HG03039 (cell line): ENCODE results near the gene MCEMP1.

ENCODE experiments used
- ATAC-seq: cut with Tn5 transposase; IDR thresholded peaks from one replicate; pipeline ENCODE4 v1.9.1; 2021; ENCODE audit warnings: mild to moderate bottlenecking, moderate library complexity; ENCODE audit not compliant: unreplicated experiment

The MCEMP1 gene

DNA sequence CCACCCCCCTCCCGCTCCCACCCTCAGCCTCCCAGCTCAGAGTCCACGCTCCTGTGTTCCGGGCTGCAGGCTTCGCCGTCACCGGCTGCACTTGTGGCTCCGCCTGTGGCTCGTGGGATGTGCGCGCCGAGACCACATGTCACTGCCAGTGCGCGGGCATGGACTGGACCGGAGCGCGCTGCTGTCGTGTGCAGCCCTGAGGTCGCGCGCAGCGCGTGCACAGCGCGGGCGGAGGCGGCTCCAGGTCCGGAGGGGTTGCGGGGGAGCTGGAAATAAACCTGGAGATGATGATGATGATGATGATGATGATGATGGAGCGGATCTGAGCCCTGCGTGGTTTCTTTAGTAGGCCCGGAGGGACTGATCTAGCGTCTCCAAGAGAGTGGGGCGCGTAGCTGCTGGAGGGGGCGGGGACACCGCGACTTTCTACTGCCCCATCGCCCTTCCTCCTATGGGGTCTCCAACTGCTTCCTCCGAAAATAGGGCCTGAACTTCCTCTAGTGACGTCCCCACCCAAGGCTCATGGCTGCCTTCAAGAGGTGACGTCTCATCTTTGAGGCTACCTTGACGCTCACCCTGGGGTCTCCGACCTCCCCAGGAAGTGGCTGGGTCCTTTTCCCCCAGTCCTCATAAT is 6.6 kb upstream of the MCEMP1 start:
- no peak for ATAC-seq

DNA sequence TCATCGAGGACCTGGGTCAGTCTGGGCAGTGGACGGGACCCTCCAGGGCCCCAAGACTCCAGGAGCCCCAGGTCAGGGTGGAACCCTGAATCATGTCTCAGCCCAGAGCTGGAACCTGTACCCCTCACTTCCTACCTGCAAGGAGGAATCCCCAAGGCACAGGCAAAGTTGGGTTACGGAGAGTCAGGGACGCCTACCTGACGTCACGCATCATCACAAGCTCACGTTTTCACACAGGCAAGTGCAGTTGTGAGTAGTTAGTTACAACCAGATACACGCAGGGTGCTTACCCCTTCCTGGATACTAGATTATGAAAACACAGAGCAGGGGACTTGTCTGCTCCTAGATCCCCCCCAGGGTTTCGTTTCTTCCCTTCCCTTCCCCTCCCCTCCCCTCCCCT is 6.1 kb upstream of the MCEMP1 start:
- no peak for ATAC-seq

GRCh38 chr19:7672522-7672921 is 4.4 kb upstream of the MCEMP1 start:
- ATAC-seq, result no peak

DNA sequence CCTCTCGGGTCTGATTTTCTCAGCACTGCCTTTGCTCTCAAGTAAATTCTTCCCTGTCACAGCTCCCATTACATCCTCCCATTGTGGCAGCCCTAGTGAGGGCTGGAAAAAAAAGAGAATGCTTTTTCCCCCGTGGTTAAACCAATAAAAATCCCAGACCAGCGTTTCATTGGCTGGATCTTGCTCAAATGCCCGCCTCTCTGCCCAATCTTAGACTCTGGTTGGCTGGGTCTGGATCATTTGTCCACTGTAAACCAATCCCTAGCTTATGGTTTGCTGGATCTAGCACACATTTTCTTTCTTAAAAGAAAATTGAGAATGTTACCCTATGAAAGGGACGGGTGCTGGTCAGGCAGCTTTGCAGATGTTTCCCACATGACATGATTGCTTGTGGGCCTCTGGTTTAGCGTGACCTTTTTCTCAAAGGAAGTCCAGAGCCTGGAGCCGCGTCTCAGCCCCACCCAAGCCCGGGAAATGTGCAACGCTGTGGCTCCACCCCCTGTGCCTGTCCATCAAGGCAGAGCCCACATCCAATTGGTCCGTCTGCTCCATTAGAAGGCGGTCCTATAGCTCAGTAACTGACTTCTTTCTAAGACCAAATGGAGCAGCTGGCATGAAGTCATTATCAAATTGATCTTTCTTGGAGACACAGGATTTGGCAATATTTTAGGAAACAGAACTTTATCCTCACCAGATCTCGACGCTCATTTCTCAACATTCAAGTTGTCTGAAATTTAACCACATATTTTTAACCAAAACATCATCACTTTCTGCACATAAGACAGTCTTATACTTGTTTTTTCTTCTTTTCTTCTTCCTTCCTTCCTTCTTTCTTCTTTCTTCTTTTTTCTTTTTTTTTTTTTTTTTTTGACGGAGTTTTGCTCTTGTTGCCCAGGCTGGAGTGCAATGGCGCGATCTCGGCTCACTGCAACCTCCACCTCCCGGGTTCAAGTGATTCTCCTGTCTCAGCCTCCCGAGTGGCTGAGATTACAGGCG is 2.6 kb upstream of the MCEMP1 start:
- no peak for ATAC-seq

DNA sequence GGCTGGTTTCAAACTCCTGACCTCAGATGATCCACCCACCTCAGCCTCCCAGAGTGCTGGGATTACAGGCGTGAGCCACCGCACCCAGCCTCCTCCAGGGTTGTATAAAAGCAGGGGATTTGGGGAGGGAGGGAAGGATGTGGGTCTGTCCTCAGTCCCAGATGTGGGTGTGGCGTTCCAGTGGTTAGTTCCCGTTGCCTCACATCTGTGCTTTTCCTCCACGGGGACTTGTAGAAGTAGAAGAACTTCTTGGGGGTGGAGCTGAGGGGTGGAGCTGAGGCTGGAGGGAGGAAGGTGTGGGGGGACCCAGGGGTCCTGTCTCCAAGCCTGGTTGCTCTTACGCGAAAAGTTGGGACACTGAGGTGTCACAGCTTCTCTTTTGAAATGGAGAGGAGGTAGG is 514 bp upstream of the MCEMP1 start:
- ATAC-seq, result no peak

GRCh38 chr19:7677669-7678311 is 900 bp downstream of the MCEMP1 start:
- ATAC-seq, result no peak

- no peak for ATAC-seq
These were observed 2.3 kb downstream of the MCEMP1 start for GRCh38 chr19:7678971-7679751.

DNA sequence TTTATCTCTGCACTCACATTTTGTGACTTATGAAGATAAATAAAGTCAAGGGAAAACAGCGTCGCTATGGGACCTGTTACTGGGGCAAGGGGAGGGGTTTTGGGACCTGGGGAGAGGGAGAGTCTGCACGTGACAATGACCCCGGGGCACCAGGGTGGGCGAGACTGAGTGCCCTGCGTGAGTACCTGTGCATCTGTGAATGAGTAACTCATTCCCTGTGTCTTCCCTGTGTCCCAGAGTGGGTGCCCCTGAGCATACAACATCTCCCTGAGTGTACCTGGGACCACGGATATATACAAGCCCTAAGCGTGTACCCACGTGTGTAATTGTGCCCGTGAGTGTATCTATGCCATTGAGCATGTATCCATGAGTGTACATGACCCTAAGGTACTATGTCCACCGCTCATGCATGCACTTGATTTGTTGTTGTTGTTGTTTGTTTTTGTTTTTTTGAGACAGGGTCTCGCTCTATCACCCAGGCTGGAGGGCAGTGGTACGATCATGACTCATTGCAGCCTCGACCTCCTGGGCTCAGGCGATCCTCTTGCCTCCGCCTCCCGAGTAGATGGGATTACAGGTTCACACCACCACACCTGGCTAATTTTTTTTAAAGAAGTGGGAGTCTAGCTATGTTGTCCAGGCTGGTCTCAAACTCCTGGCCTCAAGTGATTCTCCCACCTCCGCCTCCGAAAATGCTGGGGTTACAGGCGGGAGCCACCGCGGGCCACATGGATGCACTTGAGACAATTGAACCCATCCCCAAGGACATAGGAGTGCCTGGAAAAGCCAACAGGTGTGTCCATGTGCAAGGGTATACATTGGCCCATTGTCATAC is 3.1 kb downstream of the MCEMP1 start:
- ATAC-seq, result no peak

- ATAC-seq, result peak; percentile 43
These were observed 3.9 kb downstream of the MCEMP1 start, which contains the start of gene TRAPPC5 for GRCh38 chr19:7680606-7681339. Gene TRAPPC5 (plus strand): TSS chr19:7680833. CDS start chr19:7682254, 1,421 bp downstream.

DNA sequence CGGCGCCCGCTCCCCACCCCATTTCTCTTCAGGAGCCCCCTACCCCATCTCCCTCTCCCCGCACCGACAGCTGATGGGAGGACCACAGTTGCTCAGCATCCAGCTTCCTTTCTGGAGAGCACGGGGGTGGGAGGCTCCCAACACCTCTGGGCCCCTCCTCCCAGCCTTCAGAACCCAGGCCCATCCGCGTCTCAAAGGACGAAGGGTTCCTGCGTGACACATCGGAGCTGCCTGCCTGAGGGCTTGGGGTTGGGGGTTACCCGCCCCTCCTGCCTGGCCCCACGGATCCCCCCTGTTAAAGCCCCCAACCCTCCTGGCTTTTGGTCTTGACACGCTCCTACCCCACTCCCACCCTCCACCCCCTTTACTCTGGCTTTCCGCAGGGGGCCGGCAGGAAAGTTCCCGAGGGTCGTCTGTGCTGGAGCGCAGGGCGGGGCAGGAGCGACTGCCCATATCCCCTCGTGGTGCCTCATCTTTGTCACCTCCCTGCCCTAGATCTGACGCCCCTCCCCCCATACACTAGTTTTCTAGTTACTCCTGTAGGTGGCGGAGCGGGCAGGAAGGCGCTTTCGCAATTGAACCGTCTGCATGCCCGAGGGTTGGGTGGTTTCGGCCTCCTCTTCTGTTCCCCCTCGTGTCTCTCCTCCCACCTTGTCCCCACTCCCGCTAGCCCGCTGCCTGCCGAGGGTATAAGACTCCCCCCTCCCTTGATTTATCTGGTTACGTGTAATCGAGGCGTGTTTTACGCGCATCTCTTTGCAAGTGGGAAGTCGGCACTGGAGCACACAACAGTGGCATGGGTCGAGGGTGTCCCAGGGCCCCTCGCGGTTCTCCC is 4.7 kb downstream of the MCEMP1 start:
- no peak for ATAC-seq

GRCh38 chr19:7682175-7682855 is 5.4 kb downstream of the MCEMP1 start:
- ATAC-seq, result no peak

GRCh38 chr19:7685546-7686445 is 8.9 kb downstream of the MCEMP1 start:
- no peak for ATAC-seq

- no peak for ATAC-seq
These were observed 10.3 kb downstream of the MCEMP1 start for GRCh38 chr19:7687177-7687576.

GRCh38 chr19:7689165-7689564 is 12.3 kb downstream of the MCEMP1 start:
- ATAC-seq, result no peak

DNA sequence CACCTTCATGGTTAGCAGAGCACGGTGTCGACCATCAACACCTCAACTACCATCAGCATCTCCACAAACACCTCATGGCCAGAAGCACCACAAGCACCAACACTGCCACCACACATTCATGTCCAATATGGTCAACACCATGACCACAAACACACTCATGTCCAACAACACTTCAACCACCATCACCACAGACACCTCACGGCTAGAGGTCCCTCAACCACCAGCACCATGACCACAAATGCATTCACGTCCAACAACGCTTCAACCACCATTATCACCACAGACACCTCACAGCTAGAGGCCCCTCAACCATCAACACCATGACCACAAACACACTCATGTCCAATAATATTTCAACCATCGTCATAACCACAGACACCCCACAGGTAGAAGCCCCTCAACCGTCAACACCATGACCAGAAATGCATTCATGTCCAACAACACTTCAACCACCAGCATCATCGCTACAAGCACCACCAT is 13.9 kb downstream of the MCEMP1 start:
- no peak for ATAC-seq

- no peak for ATAC-seq
These were observed 14.6 kb downstream of the MCEMP1 start for GRCh38 chr19:7691497-7691896.
